ENCODE data around the gene ATM. TPM values are rescaled to one million over a fixed set of nuclear protein-coding genes. Genes with fewer than 3 reads are reported as not detected.

Gene ATM
- total RNA-seq, 1 experiment from 2014 or later: 72.5 TPM

DNA sequence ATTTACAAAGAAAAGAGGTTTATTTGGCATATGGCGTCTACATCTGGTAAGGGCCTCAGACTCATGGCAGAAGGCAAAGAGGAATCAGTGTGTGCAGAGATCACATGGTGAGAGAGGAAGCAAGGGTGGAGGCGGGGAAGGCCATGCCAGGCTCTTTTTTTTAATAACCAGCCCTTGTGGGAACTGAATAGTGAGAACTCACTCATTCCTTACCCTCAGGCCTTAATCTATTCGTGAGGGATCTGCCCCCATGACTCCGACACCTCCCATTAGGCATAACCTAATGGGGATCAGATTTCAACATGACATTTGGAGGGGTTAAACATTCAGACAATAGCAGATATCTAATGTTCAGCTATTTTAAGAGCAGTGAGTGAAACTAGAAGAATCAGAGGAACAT is 55.7 kb downstream of the ATM start:
- POLR2A ChIA-PET (ENCODE audit: low non-redundant PET): no interaction called here
- intact Hi-C loops (cut with micrococcal nuclease; ENCODE audit: unreplicated experiment): no loop called here
- BruUV-seq (replicated peaks): no TSS peak
- TF ChIP-seq, protein P1, sequence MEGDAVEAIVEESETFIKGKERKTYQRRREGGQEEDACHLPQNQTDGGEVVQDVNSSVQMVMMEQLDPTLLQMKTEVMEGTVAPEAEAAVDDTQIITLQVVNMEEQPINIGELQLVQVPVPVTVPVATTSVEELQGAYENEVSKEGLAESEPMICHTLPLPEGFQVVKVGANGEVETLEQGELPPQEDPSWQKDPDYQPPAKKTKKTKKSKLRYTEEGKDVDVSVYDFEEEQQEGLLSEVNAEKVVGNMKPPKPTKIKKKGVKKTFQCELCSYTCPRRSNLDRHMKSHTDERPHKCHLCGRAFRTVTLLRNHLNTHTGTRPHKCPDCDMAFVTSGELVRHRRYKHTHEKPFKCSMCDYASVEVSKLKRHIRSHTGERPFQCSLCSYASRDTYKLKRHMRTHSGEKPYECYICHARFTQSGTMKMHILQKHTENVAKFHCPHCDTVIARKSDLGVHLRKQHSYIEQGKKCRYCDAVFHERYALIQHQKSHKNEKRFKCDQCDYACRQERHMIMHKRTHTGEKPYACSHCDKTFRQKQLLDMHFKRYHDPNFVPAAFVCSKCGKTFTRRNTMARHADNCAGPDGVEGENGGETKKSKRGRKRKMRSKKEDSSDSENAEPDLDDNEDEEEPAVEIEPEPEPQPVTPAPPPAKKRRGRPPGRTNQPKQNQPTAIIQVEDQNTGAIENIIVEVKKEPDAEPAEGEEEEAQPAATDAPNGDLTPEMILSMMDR (conservative IDR thresholded peaks at IDR 0.05; ENCODE audit: low read depth, low read length): no peak
- CTCF ChIA-PET: no interaction called here
- Histone ChIP-seq H3K27ac (ENCODE audit: low read depth, low read length, poor library complexity, severe bottlenecking) (peak overlapping the region; percentile 1), H3K27me3 (replicated peaks; ENCODE audit: insufficient read depth, low read depth, low read length, poor library complexity) (no peaks in the 10 kb centered on the region), H3K36me3 (ENCODE audit: insufficient read depth, low read length, poor library complexity, severe bottlenecking) (peaks cover 23% of the 10 kb centered on the region), H3K4me1 (ENCODE audit: insufficient read depth, low read length, poor library complexity, severe bottlenecking) (peaks cover 13% of the 10 kb centered on the region), H3K4me3 (ENCODE audit: low read depth, low read length, poor library complexity, severe bottlenecking) (no peak overlapping the region), H3K9me3 (ENCODE audit: low read depth, low read length, poor library complexity, severe bottlenecking) (no peaks in the 10 kb centered on the region)
- peak; percentile 54 for DNase-seq (ENCODE audit: low spot score)

- CTCF ChIA-PET: no interaction called here
- TF ChIP-seq EZH2 (IDR thresholded peaks at IDR 0.05; ENCODE audit: borderline replicate concordance, low read depth, low read length, poor library complexity, severe bottlenecking): no peak
- TF ChIP-seq, protein P1 (conservative IDR thresholded peaks at IDR 0.05; ENCODE audit: low read depth, low read length): no peak
- POLR2A ChIA-PET (ENCODE audit: low non-redundant PET): no interaction called here
- intact Hi-C loops (cut with micrococcal nuclease; ENCODE audit: unreplicated experiment): no loop called here
- Histone ChIP-seq H3K4me1 (ENCODE audit: insufficient read depth, low read length, poor library complexity, severe bottlenecking) (peaks cover 13% of the 10 kb centered on the region), H3K4me3 (ENCODE audit: low read depth, low read length, poor library complexity, severe bottlenecking) (no peak overlapping the region), H3K36me3 (ENCODE audit: insufficient read depth, low read length, poor library complexity, severe bottlenecking) (peaks cover 26% of the 10 kb centered on the region), H3K27me3 (replicated peaks; ENCODE audit: insufficient read depth, low read depth, low read length, poor library complexity) (no peaks in the 10 kb centered on the region), H3K9me3 (ENCODE audit: low read depth, low read length, poor library complexity, severe bottlenecking) (no peaks in the 10 kb centered on the region), H3K27ac (ENCODE audit: low read depth, low read length, poor library complexity, severe bottlenecking) (peak overlapping the region; percentile 1)
- DNase-seq (ENCODE audit: low spot score): no peak
- no TSS peak for BruUV-seq (replicated peaks)
Observed at GRCh38 chr11:108278954-108279353, 56.1 kb downstream of the ATM start.

DNA sequence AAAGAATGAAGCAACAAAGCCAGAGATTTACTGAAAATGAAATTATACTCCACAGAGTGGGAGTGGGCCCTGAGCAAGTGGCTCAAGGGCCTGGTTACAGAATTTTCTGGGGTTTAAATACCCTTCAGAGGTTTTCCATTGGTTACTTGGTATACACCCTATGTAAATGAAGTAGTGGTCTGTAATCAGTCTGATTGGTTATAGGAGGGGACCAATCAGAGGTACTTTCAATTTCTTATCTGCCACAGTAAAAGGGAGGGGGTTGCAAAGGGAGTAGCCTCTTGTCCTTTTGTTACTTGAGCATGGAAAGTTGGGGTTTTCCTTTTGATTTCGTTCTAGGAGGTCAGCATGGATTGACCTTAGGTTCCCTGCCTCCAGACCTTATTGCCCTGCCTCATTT is 63.5 kb downstream of the ATM start:
- H3K36me3 ChIP-seq (ENCODE audit: insufficient read depth, low read length, poor library complexity, severe bottlenecking): peaks cover 43% of the 10 kb centered on the region
- H3K4me3 ChIP-seq (ENCODE audit: low read depth, low read length, poor library complexity, severe bottlenecking): no peak overlapping the region
- no peaks in the 10 kb centered on the region for H3K27me3 ChIP-seq (replicated peaks; ENCODE audit: insufficient read depth, low read depth, low read length, poor library complexity)
- H3K27ac ChIP-seq (ENCODE audit: low read depth, low read length, poor library complexity, severe bottlenecking): no peak overlapping the region
- intact Hi-C loops (cut with micrococcal nuclease; ENCODE audit: unreplicated experiment): no loop called here
- ChIA-PET CTCF (no interaction called here), POLR2A (ENCODE audit: low non-redundant PET) (no interaction called here)
- BruUV-seq (replicated peaks): no TSS peak
- H3K4me1 ChIP-seq (ENCODE audit: insufficient read depth, low read length, poor library complexity, severe bottlenecking): no peaks in the 10 kb centered on the region
- DNase-seq (ENCODE audit: low spot score): peak; percentile 9
- H3K9me3 ChIP-seq (ENCODE audit: low read depth, low read length, poor library complexity, severe bottlenecking): no peaks in the 10 kb centered on the region
- TF ChIP-seq, protein P1 (conservative IDR thresholded peaks at IDR 0.05; ENCODE audit: low read depth, low read length): no peak
- TF ChIP-seq EZH2 (IDR thresholded peaks at IDR 0.05; ENCODE audit: borderline replicate concordance, low read depth, low read length, poor library complexity, severe bottlenecking): no peak

All from A673 (cell line).